ENCODE results near the gene SLC16A12.

- TF ChIP-seq SP1 (IDR thresholded peaks at IDR 0.05) (no peak), YY1 (IDR thresholded peaks at IDR 0.05) (no peak), EGR1 (IDR thresholded peaks at IDR 0.05; ENCODE audit: low read depth in 2 of 2) (no peak)
- TF ChIP-seq, protein P1, sequence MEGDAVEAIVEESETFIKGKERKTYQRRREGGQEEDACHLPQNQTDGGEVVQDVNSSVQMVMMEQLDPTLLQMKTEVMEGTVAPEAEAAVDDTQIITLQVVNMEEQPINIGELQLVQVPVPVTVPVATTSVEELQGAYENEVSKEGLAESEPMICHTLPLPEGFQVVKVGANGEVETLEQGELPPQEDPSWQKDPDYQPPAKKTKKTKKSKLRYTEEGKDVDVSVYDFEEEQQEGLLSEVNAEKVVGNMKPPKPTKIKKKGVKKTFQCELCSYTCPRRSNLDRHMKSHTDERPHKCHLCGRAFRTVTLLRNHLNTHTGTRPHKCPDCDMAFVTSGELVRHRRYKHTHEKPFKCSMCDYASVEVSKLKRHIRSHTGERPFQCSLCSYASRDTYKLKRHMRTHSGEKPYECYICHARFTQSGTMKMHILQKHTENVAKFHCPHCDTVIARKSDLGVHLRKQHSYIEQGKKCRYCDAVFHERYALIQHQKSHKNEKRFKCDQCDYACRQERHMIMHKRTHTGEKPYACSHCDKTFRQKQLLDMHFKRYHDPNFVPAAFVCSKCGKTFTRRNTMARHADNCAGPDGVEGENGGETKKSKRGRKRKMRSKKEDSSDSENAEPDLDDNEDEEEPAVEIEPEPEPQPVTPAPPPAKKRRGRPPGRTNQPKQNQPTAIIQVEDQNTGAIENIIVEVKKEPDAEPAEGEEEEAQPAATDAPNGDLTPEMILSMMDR (IDR thresholded peaks at IDR 0.05; ENCODE audit: low read depth, low read length, missing input control) = no peak
- TF ChIP-seq, protein P2, sequence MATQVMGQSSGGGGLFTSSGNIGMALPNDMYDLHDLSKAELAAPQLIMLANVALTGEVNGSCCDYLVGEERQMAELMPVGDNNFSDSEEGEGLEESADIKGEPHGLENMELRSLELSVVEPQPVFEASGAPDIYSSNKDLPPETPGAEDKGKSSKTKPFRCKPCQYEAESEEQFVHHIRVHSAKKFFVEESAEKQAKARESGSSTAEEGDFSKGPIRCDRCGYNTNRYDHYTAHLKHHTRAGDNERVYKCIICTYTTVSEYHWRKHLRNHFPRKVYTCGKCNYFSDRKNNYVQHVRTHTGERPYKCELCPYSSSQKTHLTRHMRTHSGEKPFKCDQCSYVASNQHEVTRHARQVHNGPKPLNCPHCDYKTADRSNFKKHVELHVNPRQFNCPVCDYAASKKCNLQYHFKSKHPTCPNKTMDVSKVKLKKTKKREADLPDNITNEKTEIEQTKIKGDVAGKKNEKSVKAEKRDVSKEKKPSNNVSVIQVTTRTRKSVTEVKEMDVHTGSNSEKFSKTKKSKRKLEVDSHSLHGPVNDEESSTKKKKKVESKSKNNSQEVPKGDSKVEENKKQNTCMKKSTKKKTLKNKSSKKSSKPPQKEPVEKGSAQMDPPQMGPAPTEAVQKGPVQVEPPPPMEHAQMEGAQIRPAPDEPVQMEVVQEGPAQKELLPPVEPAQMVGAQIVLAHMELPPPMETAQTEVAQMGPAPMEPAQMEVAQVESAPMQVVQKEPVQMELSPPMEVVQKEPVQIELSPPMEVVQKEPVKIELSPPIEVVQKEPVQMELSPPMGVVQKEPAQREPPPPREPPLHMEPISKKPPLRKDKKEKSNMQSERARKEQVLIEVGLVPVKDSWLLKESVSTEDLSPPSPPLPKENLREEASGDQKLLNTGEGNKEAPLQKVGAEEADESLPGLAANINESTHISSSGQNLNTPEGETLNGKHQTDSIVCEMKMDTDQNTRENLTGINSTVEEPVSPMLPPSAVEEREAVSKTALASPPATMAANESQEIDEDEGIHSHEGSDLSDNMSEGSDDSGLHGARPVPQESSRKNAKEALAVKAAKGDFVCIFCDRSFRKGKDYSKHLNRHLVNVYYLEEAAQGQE (IDR thresholded peaks at IDR 0.05) = no peak
These were observed 17.3 kb downstream of the SLC16A12 start for GRCh38 chr10:89518108-89518507.

Data from liver (tissue), 3 donors.